Vein endothelial cell (primary cell): ENCODE results near the gene SMIM10L2A. TPM values are rescaled to one million over a fixed set of nuclear protein-coding genes. Genes with fewer than 3 reads are reported as not detected.

ENCODE experiments used
- small RNA-seq: library from RNA; depleted of rRNA; stranded (forward); fragments of <200 nt; gene quantifications from one replicate; pipeline ENCODE3, GENCODE V24; 2012
- total RNA-seq: library from RNA; depleted of rRNA; stranded (reverse); fragments of >200 nt; gene quantifications from 2 replicates; pipeline ENCODE4 v1.2.3, GENCODE V29; 2012

The SMIM10L2A gene
- 1.3 TPM in 2 replicates for total RNA-seq

GRCh38 chrX:135421932-135422809 is at the start of gene SMIM10L2A:
Gene SMIM10L2A, plus strand, starts transcription at chrX:135421944. Its CDS starts 188 bp downstream, at chrX:135422132.

Small RNAs within 50 kb of the gene (small RNA-seq; reads per million reads assigned to genes)
- not detected for gene RNA5SP515

Other genes starting within 250 kb of the SMIM10L2A start
- not detected in 2 replicates for gene ETDA, start 169.9 kb upstream of the SMIM10L2A start, total RNA-seq
- not detected in 2 replicates for gene ETDC, start 112.5 kb upstream of the SMIM10L2A start, total RNA-seq
- 6.9 and 9.8 TPM in 2 replicates for gene ZNF75D, start 77.8 kb upstream of the SMIM10L2A start, total RNA-seq
- gene ZNF449, start 77.1 kb upstream of the SMIM10L2A start, total RNA-seq, result 11.8 and 16.2 TPM in 2 replicates
- gene INTS6L, start 98.7 kb downstream of the SMIM10L2A start, total RNA-seq, result 3.9 and 4.6 TPM in 2 replicates